Amniotic stem cell (primary cell): ENCODE results near the gene TMSB15A.
"Not testable (repeated sequence)": the region's sequence is repeated elsewhere in the genome, so short reads cannot be mapped to it uniquely, and the experiment has no call there.

Source experiments
- DNase-seq: peaks from one replicate; lab custom pipeline; 2025; lab: John Stamatoyannopoulos, UW

The TMSB15A gene

DNA sequence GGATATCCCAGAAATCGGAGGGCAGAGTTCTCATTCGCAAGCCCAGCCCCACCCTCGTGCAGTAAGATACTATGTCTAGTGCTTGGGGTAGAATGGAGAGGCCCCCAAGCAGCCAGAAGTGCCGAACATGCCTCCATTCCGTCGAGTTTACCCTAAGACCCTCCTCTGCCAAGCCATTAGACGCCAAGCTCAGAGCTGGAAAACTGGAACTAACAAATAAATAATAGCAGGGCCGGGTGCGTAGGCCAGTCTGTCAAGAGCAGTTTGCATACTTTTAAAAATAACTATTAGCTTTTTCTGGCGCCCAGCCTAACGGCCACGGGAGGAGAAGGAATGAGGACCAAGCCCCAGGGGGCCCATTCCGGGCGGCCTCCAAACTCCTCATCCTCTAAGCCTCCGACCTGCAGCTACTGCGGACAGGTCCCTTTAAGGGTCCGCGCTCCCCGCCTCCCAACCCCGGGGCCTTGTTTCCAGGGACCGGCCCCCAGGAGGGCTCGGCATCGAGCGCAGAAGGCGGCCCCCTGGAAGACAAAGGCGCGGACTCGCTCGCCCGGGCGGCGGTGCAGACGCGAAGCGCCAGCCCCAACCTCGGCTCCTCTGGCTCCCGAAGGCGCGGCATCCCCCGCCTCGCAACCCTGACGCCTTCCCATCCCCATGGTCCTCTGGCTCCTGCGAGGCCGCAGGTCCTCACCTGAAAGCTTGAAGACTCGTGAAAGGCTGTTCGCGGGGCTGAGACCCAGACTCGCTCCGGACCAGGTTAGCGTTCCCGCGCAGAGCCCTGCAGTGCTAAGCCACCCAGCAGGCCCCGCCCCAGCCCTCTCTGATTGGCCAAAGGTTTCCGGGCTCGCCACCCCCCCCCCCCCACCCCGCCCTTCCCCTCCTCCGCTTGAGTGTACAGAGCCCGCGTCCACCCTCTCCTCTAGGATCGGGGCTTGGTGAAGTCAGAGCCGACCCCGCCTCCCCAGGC, at the start of gene TMSB15A:
Gene TMSB15A (minus strand): TSS at position 765 of the 967 bp plus-strand sequence.
- peak; percentile 3 for DNase-seq

- no peak for DNase-seq
Observed at GRCh38 chrX:102560423-102561068, 44.0 kb upstream of the TMSB15A start.

DNA sequence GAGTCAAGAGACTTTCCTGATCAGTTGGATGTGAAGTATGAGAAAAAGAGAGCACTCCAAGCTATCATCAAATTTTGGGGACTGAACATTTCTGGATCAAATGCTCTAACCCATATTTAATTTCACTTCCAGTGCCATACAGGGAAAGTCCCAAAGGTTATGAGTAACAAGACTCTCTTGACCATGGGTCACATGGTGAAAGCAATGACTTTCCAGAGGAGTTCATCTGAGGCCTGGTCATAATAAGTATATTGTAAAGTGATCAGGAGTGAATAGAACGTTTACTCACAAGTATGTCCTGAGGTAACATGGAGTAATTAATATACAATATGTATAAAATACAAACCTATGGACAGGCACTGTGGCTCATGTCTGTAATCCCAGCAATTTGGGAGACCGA, 42.1 kb upstream of the TMSB15A start:
- DNase-seq: no peak

DNA sequence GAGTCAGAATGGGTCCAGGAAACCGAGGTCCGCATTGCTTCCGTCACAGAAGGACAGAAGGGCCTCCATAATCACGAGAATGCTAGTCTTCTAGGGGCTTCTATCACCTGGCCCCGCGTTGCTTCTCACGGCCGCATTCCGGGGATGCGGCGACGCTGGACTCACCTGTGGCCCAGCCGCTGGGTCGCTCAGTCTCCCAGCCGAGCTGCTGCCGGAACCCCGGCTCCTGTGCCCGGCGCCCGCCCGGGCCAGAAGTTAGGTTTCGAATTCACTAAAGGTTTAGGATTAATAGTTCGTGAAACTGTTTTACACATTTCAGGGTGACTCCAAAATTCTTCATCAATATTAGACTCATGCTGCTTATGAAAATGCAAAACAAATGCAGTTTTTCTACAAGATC, 31.7 kb upstream of the TMSB15A start:
- DNase-seq: no peak

DNA sequence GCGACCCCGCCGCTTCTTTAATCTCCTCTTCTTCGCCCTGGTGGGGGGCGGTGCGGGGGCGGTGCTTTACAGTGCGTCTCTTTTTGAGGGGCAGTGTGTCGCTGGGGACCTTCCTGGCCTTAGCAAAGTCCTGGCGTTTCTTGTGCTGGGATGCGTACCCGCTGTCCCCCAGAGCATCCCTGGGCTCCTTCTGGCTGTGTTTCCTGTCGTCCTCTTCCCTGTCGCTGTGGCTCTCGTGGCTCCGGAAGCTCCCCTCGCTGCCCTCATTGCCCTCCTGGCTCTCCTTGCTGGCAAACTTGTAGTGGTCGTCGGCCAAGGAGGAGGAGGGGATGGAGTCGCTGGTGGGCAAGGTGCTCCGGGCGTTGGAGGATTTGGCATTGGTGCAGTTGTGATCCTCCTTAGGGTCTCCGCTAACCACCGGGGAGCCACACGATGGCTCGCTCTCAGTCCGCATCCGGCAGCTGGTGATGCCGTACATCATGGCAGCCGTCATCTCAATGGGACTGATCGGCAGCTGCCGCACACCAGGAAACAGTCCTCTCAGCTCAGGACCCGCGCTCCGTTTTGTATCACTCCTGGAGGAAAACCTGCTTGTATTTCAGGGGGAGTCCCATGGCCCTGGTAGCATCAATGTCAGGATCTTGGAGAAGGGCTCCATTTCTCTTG, 30.4 kb upstream of the TMSB15A start:
- no peak for DNase-seq

GRCh38 chrX:102546175-102546574, 29.6 kb upstream of the TMSB15A start:
- not testable (repeated sequence) for DNase-seq

DNA sequence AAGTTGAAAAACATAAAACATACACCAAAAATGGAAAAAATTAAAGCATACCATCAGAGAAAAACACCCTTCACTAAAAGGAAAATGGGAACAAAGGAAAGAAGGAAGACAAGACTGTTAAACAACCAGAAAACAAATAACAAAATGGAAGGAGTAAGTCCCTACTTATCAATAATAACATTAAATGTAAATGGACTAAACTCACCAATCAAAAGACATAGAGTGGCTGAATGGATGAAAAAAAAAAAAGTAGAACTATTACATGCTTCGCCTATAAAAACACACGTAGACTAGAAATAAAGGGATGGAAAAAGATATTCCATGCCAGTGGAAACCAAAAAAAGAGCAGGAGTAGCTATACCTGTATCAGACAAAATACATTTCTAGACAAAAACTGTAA, 19.4 kb upstream of the TMSB15A start:
- DNase-seq: no peak

DNA sequence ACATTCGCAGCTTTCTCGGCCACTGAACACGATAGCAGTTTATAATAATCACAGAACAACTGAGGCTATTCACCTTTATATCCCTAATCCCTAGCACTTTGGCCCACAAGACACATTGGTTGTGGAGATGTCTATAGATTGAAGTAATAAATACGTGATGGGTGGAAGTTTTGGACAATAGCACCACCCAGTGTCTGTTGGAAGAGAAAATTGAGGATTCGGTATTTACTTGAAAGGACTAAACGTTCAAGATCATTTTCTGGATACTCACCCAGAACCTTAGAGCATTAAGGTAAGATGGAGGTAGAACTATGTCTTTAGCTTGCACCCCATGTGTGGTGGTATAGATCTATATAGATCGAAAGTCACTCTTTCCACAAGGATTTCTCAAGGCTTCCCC, 787 bp upstream of the TMSB15A start:
- no peak for DNase-seq

GRCh38 chrX:102514536-102514935, 2.0 kb downstream of the TMSB15A start:
- no peak for DNase-seq

GRCh38 chrX:102498732-102499131, 17.8 kb downstream of the TMSB15A start:
- no peak for DNase-seq

DNA sequence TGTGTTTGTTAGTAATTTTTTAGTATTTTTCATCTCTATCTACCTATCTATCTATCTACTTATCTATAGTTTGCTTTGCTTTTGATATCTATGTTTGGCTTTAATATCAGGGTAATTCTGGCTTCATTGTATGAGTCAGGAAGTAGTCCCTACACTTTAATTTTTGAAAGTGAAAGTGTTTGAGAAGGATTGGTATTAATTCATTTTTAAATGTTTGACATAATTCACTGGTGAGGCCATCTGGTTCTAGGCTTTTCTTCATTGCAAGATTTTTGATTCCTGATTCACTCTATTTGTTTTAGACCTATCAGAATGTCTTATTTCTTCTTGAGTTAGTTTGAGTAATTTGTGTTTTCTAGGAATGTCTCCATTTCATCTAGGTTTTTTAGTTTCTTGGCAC, 24.8 kb downstream of the TMSB15A start:
- DNase-seq: no peak

GRCh38 chrX:102478765-102479164, 37.8 kb downstream of the TMSB15A start:
- not testable (repeated sequence) for DNase-seq

GRCh38 chrX:102471762-102472220, 44.7 kb downstream of the TMSB15A start, which contains the start of gene TCP11X2:
TCP11X2 (minus strand) TSS chrX:102471812.
- not testable (repeated sequence) for DNase-seq

DNA sequence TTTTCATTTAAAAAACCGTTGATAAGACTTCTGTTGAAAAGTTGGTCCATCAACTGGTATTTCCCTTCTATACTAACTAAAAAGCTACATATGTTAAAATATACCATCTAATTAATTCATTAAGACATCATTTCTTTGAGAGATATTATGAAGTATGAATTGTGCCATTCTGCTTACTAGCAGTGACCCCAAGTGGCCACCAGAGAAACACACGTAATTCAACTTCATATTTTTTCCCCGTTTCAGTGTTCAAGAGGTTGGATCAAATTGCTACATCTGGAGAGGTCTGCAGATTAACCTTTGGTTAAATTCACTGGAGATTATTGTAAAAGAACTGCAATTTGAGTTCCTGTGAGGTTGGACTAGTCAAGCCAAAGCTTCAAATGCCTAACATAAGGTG, 46.3 kb downstream of the TMSB15A start:
- not testable (repeated sequence) for DNase-seq
